ENCODE measurements around the gene ZZZ3.

DNA sequence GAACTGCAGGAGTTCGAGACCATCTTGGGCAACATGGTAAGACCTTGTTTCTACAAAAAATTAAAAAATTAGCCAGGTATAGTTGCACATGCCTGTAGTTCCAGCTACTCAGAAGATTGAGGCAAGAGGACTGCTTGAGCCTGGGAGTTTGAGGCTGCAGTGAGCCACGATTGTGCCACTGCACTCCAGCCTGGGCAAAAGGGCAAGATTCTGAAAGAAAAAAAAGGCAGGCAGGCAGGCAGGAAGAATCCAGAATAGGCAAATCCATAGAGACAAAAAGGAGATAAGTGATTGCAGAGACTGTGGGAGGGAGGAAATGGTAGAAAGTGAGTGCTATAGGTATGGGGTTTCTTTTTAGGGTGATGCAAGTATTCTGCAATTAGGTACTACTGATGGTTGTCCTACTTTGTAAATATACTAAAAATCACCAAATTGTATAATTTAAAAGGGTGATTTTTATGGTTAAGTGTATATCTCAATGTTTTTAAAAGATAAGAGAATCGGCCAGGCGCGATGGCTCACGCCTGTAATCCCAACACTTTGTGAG lies 29.4 kb downstream of the ZZZ3 start:
- TF ChIP-seq, protein P1, sequence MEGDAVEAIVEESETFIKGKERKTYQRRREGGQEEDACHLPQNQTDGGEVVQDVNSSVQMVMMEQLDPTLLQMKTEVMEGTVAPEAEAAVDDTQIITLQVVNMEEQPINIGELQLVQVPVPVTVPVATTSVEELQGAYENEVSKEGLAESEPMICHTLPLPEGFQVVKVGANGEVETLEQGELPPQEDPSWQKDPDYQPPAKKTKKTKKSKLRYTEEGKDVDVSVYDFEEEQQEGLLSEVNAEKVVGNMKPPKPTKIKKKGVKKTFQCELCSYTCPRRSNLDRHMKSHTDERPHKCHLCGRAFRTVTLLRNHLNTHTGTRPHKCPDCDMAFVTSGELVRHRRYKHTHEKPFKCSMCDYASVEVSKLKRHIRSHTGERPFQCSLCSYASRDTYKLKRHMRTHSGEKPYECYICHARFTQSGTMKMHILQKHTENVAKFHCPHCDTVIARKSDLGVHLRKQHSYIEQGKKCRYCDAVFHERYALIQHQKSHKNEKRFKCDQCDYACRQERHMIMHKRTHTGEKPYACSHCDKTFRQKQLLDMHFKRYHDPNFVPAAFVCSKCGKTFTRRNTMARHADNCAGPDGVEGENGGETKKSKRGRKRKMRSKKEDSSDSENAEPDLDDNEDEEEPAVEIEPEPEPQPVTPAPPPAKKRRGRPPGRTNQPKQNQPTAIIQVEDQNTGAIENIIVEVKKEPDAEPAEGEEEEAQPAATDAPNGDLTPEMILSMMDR (conservative IDR thresholded peaks at IDR 0.05; ENCODE audit: low read length): no peak
- no peak for TF ChIP-seq EZH2phosphoT487 (IDR thresholded peaks at IDR 0.05; ENCODE audit: borderline replicate concordance)
